Right atrium auricular region (tissue), 2 donors: ENCODE results near the gene FBN2. TPM values are rescaled to one million over a fixed set of nuclear protein-coding genes. Genes with fewer than 3 reads are reported as not detected.

Experiments
- DNase-seq: peaks from one replicate; pipeline ENCODE4 v3.0.0-alpha.2; 2019; ENCODE audit warnings: low spot score
- H3K27ac ChIP-seq, 2 donors: fragments of 200-600 bp; sonication (generic); 1 replicate in 1 of 2; 2 replicates in 1 of 2; pipeline ENCODE4 v1.5.1; 2016 to 2019
- H3K27me3 ChIP-seq, 2 donors: fragments of 200-600 bp; sonication (generic); one replicate each; pipeline versions ENCODE4 v1.5.1 to v1.6.0; 2017 to 2019
- H3K36me3 ChIP-seq: fragments of 200-600 bp; sonication (generic); one replicate; pipeline ENCODE4 v1.5.1; 2016
- H3K4me1 ChIP-seq, 2 donors: fragments of 200-600 bp; sonication (generic); one replicate each; pipeline versions ENCODE4 v1.5.1 to v1.6.0; 2017 to 2019
- H3K4me3 ChIP-seq, 2 donors: fragments of 200-600 bp; sonication (generic); 1 replicate in 1 of 2; 2 replicates in 1 of 2; pipeline ENCODE4 v1.5.1; 2017 to 2019; ENCODE audit warnings: mild to moderate bottlenecking in 1 of 2, moderate library complexity in 1 of 2
- H3K9me3 ChIP-seq, 2 donors: fragments of 200-600 bp; sonication (generic); one replicate each; pipeline ENCODE4 v1.5.1; 2019
- total RNA-seq, 2 donors: library from RNA; depleted of rRNA; stranded (reverse); fragments of >200 nt; gene quantifications; one replicate each; pipeline ENCODE4 v1.1.0, GENCODE V29; 2016
- TF ChIP-seq, protein P1 (sequence below), 2 donors: fragments of 200-600 bp; sonication (generic); IDR thresholded peaks; one replicate each; pipeline ENCODE4 v1.5.1; 2019; ENCODE audit warnings: antibody characterized with exemption in 2 of 2

The FBN2 gene
- total RNA-seq, 2 donors from 2014 or later: 1.1 to 4.6 TPM

DNA sequence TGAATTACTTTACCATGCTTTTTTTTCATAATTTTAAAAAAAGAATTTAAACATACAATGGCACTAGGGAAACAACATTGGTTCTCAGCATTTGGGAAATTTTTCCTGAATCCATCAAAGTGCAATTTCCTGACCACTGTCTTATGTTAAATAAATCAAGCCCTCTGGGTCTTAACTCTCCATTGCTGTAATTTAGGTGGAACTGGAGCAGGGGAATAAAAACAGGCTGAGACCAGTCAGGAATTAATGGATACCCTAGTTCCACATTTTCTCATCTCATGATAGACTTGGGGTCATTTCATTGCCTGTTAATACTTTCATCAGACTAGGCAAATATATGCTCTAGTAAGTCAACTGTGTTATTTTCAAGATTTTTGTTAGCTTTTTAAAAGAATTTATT lies 103.1 kb downstream of the FBN2 start:
- no peaks in the 10 kb centered on the region for H3K9me3 ChIP-seq
- no peaks in the 10 kb centered on the region for H3K27me3 ChIP-seq
- H3K36me3 ChIP-seq: no peaks in the 10 kb centered on the region
- H3K4me3 ChIP-seq: no peak overlapping the region
- no peaks in the 10 kb centered on the region for H3K4me1 ChIP-seq
- TF ChIP-seq, protein P1, sequence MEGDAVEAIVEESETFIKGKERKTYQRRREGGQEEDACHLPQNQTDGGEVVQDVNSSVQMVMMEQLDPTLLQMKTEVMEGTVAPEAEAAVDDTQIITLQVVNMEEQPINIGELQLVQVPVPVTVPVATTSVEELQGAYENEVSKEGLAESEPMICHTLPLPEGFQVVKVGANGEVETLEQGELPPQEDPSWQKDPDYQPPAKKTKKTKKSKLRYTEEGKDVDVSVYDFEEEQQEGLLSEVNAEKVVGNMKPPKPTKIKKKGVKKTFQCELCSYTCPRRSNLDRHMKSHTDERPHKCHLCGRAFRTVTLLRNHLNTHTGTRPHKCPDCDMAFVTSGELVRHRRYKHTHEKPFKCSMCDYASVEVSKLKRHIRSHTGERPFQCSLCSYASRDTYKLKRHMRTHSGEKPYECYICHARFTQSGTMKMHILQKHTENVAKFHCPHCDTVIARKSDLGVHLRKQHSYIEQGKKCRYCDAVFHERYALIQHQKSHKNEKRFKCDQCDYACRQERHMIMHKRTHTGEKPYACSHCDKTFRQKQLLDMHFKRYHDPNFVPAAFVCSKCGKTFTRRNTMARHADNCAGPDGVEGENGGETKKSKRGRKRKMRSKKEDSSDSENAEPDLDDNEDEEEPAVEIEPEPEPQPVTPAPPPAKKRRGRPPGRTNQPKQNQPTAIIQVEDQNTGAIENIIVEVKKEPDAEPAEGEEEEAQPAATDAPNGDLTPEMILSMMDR (IDR thresholded peaks at IDR 0.05): no peak
- DNase-seq: no peak
- H3K27ac ChIP-seq: no peak overlapping the region

DNA sequence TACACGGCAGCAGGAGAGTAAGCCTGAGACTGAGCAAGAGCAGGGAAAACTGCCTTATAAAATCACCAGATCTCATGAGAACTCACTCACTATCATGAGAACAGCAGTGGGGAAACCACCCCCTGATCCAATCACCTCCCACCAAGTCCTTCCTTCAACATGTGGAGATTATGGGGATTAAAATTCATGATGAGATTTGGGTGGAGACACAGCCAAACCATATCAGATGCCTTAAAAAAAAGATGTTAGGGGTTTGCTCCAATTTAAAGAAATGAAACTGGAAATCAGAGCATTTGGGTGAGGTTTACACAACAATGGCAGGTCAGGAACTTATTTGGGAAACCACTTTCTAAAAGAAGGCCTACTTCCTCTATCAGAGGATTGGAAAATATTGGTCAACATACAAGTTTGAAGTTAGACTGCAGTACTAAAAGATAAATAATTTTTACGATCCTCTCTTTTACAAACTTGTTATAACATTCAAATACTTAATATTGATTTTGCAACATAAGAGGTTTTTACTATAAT lies 105.1 kb downstream of the FBN2 start:
- Histone ChIP-seq H3K36me3 (no peaks in the 10 kb centered on the region), H3K4me1 (no peaks in the 10 kb centered on the region), H3K27ac (no peak overlapping the region), H3K27me3 (no peaks in the 10 kb centered on the region), H3K9me3 (no peaks in the 10 kb centered on the region), H3K4me3 (no peak overlapping the region)
- TF ChIP-seq, protein P1 (IDR thresholded peaks at IDR 0.05): no peak
- DNase-seq: no peak

DNA sequence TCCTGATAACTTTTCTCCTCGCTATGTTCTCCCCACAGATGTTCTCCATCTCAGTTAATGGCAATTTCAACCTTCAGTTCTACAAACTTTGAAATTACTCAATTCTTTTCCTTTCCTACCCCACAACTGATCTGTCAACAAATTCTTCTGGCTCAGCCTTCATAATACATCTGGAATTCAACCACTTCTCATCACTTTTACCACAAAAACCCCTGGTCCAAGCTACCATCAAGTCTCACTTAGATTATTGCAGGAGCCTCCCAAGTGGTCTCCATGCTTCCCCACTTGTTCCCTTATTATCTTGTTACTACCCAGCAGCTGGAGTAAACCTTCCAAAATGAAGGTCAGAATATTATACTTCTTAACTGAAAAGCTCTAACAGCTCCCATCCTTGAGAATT lies 110.1 kb downstream of the FBN2 start:
- Histone ChIP-seq H3K27ac (no peak overlapping the region), H3K4me1 (no peaks in the 10 kb centered on the region), H3K27me3 (no peaks in the 10 kb centered on the region), H3K9me3 (no peaks in the 10 kb centered on the region), H3K36me3 (no peaks in the 10 kb centered on the region), H3K4me3 (no peak overlapping the region)
- TF ChIP-seq, protein P1 (IDR thresholded peaks at IDR 0.05): no peak
- no peak for DNase-seq

DNA sequence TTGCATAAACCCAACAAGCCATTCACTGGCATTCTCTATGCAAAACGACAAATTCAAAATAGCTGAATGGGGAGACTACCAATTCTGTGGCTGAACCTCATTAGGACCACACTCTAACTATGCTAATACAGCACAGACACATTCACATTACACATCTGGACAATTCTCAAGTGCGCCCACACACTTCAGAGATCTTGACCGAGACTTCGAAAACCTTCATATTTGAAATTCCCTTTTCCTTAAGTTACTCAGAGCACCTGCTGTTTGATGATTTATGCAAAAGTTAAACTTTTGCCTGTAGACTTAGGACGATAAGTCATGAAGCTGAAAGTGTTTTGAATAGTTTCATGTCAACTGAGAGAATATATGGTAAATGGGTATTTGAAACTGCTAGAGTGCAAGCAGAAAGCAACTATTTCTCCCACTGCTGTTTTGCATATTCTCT lies 111.9 kb downstream of the FBN2 start:
- H3K27me3 ChIP-seq: no peaks in the 10 kb centered on the region
- H3K9me3 ChIP-seq: no peaks in the 10 kb centered on the region
- H3K27ac ChIP-seq: no peak overlapping the region
- H3K4me3 ChIP-seq: no peak overlapping the region
- DNase-seq: no peak
- H3K36me3 ChIP-seq: no peaks in the 10 kb centered on the region
- TF ChIP-seq, protein P1 (IDR thresholded peaks at IDR 0.05): no peak
- no peaks in the 10 kb centered on the region for H3K4me1 ChIP-seq

DNA sequence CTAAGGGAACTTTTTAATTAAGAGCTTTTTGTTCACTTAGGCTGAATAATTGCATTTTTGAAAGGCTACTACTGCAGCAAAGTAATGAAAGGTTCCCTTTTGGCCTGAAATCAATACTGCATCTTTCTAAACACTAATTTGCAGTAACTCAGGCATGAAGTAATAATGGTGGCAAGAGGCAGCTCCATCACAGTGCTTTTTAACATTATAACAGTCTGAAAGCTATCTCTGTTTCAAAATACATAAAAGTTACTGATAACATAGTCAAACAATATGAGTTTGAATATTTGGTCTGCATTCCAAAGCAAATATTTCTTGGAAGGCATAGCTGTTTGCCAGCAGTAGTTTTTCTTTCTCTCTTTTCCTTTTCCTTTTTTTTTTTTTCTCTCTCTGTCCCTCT lies 113.4 kb downstream of the FBN2 start:
- Histone ChIP-seq H3K4me1 (no peaks in the 10 kb centered on the region), H3K36me3 (no peaks in the 10 kb centered on the region), H3K4me3 (no peak overlapping the region), H3K27ac (no peak overlapping the region), H3K9me3 (no peaks in the 10 kb centered on the region), H3K27me3 (no peaks in the 10 kb centered on the region)
- DNase-seq: no peak
- TF ChIP-seq, protein P1 (IDR thresholded peaks at IDR 0.05): no peak

DNA sequence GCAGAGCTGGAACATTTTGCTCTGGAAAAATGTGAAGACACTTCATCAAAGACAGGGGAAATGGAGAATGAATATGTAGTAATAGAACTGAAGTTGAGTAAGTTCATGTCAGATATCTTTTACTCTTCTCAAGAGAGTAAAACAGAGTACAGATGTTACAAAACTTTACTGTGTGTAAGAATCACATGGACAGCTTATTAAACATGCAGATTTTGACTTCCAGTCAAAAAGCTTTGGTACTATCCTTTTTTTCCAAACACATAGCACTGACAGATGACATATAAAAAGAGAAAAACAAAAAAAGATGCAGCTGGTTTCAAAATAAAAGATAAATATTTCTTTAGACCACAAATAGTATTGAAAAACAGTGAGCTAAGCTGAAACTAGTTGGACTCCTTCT lies 115.4 kb downstream of the FBN2 start:
- no peaks in the 10 kb centered on the region for H3K27me3 ChIP-seq
- H3K27ac ChIP-seq: no peak overlapping the region
- no peaks in the 10 kb centered on the region for H3K9me3 ChIP-seq
- no peak overlapping the region for H3K4me3 ChIP-seq
- H3K4me1 ChIP-seq: no peaks in the 10 kb centered on the region
- no peak for DNase-seq
- TF ChIP-seq, protein P1 (IDR thresholded peaks at IDR 0.05): no peak
- H3K36me3 ChIP-seq: no peaks in the 10 kb centered on the region
